IPS DF 6.9 (cell line): ENCODE results near the gene ACBD5.
"Not testable (repeated sequence)": the region's sequence is repeated elsewhere in the genome, so short reads cannot be mapped to it uniquely, and the experiment has no call there.

ENCODE experiments used
- DNase-seq: peaks from one replicate; pipeline ENCODE4 v3.0.0-alpha.2; 2013; ENCODE audit warnings: low read depth, low spot score
- H3K27ac ChIP-seq: one replicate; pipeline ENCODE4 v1.5.1; 2013; ENCODE audit warnings: low read length, control low read depth
- H3K27me3 ChIP-seq: 2 replicates; pipeline ENCODE4 v1.6.1; 2013; ENCODE audit warnings: mild to moderate bottlenecking, low read length; ENCODE audit not compliant: control insufficient read depth, insufficient read depth
- H3K36me3 ChIP-seq: 2 replicates; pipeline ENCODE4 v1.6.1; 2013; ENCODE audit warnings: low read length; ENCODE audit not compliant: control insufficient read depth, insufficient read depth
- H3K4me1 ChIP-seq: 2 replicates; pipeline ENCODE4 v1.6.1; 2013; ENCODE audit warnings: low read length; ENCODE audit not compliant: control insufficient read depth, insufficient read depth
- H3K4me3 ChIP-seq: 2 replicates; pipeline ENCODE4 v1.5.1; 2013; ENCODE audit warnings: mild to moderate bottlenecking, low read length
- H3K9me3 ChIP-seq: 2 replicates; pipeline ENCODE4 v1.6.1; 2013; ENCODE audit warnings: low read length, inconsistent platforms; ENCODE audit not compliant: control insufficient read depth, insufficient read depth
- WGBS: extraction: QIAGEN DNeasy Blood & Tissue Kit; methylation state at CpG from one replicate; pipeline ENCODE4 v1.1.7; 2013; ENCODE audit warnings: mixed read lengths, missing lambda C conversion rate; ENCODE audit not compliant: insufficient read length, insufficient coverage; 5-methylcytosine and 5-hydroxymethylcytosine counted together

Gene ACBD5

DNA sequence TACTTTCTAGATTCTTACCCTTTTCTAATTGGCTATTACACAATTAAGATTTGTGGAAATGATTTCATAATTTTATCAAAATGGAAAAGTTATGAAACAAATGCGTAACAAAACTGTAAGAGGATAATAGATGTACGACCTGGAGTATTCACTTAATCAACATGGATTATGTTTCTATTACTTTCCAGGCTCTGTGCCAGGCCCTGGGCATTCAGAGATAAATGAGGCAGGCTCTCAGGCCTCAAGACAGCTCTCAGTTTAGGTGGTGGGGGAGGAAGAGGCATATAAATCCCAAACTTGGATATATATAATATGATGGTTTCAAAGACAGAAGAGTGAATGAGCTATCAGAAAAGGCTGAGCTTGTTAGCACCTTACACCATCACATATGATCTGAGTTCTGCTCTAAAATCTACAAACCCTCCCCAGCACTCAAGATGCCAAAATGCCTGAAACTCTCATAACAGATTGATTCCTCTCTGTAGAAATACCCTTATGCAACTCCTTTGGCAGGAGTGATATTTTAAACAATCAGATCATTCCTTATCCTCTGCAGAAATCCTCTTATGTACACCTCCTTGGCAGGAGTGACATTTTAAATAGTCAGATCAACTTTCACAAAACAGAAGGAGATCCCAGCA, 42.5 kb downstream of the ACBD5 start:
- Histone ChIP-seq H3K27me3 (no peaks in the 10 kb centered on the region), H3K9me3 (no peaks in the 10 kb centered on the region), H3K27ac (no peak overlapping the region), H3K36me3 (no peaks in the 10 kb centered on the region), H3K4me1 (no peaks in the 10 kb centered on the region), H3K4me3 (no peak overlapping the region)
- WGBS: no CpG with 5 or more reads among the region's 2 CpGs
- no peak for DNase-seq

GRCh38 chr10:27192284-27192683, 48.3 kb downstream of the ACBD5 start:
- no peak for DNase-seq
- H3K9me3 ChIP-seq: no peaks in the 10 kb centered on the region
- H3K36me3 ChIP-seq: no peaks in the 10 kb centered on the region
- H3K27me3 ChIP-seq: no peaks in the 10 kb centered on the region
- H3K27ac ChIP-seq: no peak overlapping the region
- H3K4me1 ChIP-seq: no peaks in the 10 kb centered on the region
- no CpG with 5 or more reads among the region's 3 CpGs for WGBS
- no peak overlapping the region for H3K4me3 ChIP-seq

DNA sequence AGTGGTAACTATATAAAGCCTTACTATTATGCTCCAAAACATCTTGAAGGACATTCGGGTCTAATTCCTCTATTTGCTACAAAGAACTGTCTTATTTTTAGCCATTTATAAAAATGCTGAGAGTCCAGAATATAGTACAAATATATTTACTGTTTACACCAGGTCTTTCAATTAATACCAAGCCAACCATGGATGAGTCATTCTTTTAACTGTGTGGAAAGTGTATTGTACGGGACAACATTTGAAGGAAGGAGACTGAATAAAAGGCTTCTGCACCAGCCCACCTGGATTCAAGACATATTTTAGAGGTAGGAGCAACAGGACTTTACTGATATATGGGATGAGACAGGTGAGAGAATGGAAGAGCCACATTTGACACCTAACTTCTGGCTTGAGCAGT, 50.1 kb downstream of the ACBD5 start:
- Histone ChIP-seq H3K27me3 (no peaks in the 10 kb centered on the region), H3K36me3 (peaks cover 2% of the 10 kb centered on the region; the same call in 1 of the 2 replicates), H3K9me3 (no peaks in the 10 kb centered on the region), H3K4me1 (no peaks in the 10 kb centered on the region), H3K4me3 (no peak overlapping the region), H3K27ac (no peak overlapping the region)
- no peak for DNase-seq
- no CpG with 5 or more reads among the region's 2 CpGs for WGBS

- Histone ChIP-seq H3K36me3 (peaks cover 2% of the 10 kb centered on the region; the same call in 1 of the 2 replicates), H3K27ac (no peak overlapping the region), H3K4me1 (no peaks in the 10 kb centered on the region), H3K4me3 (no peak overlapping the region), H3K9me3 (no peaks in the 10 kb centered on the region), H3K27me3 (no peaks in the 10 kb centered on the region)
- no CpG with 5 or more reads among the region's 4 CpGs for WGBS
- DNase-seq: no peak
Observed at GRCh38 chr10:27188897-27189296, 51.7 kb downstream of the ACBD5 start.

- H3K4me1 ChIP-seq: no peaks in the 10 kb centered on the region
- no peak overlapping the region for H3K4me3 ChIP-seq
- no peak for DNase-seq
- H3K27me3 ChIP-seq: no peaks in the 10 kb centered on the region
- no peak overlapping the region for H3K27ac ChIP-seq
- peaks cover 2% of the 10 kb centered on the region; the same call in 1 of the 2 replicates for H3K36me3 ChIP-seq
- no CpG with 5 or more reads among the region's 1 CpG for WGBS
- H3K9me3 ChIP-seq: no peaks in the 10 kb centered on the region
Observed at GRCh38 chr10:27188259-27188658, 52.3 kb downstream of the ACBD5 start.

DNA sequence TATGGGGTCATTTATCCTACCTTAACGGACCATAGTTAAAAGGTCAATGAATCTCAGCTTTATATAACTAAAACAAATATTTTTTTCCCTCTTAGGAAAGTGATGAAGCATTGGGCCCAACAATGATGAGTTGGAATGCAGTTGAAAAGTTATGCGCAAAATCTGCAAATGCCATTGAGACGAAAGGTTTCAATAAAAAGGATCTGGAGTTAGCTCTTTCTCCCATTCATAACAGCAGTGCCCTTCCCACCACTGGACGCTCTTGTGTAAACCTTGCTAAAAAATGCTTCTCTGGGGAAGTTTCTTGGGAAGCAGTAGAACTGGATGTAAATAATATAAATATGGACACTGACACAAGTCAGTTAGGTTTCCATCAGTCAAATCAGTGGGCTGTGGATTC, 70.7 kb downstream of the ACBD5 start:
- no peak overlapping the region for H3K4me3 ChIP-seq
- no CpG with 5 or more reads among the region's 4 CpGs for WGBS
- H3K27ac ChIP-seq: no peak overlapping the region
- no peaks in the 10 kb centered on the region for H3K9me3 ChIP-seq
- H3K27me3 ChIP-seq: no peaks in the 10 kb centered on the region
- H3K4me1 ChIP-seq: no peaks in the 10 kb centered on the region
- no peak for DNase-seq
- peaks cover 25% of the 10 kb centered on the region; the same call in 1 of the 2 replicates for H3K36me3 ChIP-seq

DNA sequence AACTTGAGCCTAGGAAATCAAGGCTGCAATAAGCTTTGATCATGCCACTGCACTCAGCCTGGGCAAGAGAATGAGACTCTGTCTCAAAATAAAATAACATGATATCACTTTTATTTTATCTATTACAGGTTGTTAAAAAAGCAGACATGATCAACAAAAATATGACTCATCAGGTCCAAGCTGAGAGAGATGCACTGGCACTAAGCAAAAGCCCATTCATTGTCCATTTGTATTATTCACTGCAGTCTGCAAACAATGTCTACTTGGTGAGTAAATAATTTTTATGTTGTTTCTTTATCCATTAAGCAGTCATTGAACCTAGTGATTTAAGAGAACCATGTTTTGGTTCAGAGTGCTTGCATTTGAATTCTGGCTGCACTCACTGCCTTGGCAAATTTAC, 82.2 kb downstream of the ACBD5 start:
- Histone ChIP-seq H3K27me3 (no peaks in the 10 kb centered on the region), H3K4me3 (no peak overlapping the region), H3K9me3 (no peaks in the 10 kb centered on the region), H3K4me1 (no peaks in the 10 kb centered on the region), H3K27ac (no peak overlapping the region), H3K36me3 (peaks cover 12% of the 10 kb centered on the region; the same call in 1 of the 2 replicates)
- DNase-seq: no peak

DNA sequence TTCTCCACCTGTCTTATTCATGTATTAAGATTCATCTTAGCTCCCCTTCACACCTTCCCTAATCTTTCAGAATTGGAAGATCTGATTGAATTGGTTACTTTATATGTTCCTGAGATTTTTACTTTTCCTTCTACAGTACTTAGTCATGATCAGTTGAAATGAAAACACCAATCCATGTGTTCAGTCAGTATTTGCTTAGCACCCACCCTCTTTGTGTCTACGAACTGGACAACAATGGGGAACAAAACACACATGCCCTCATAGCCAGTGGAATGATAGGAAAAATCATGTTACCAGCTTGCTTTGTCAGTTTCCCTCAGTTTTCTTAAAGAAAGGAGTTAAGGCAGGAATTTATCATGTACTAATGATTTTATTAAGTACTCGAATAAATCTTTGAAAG, 83.4 kb downstream of the ACBD5 start:
- H3K36me3 ChIP-seq: peaks cover 12% of the 10 kb centered on the region; the same call in 1 of the 2 replicates
- no CpG with 5 or more reads among the region's 2 CpGs for WGBS
- H3K4me1 ChIP-seq: no peaks in the 10 kb centered on the region
- no peak overlapping the region for H3K4me3 ChIP-seq
- DNase-seq: no peak
- H3K27ac ChIP-seq: no peak overlapping the region
- H3K27me3 ChIP-seq: no peaks in the 10 kb centered on the region
- no peaks in the 10 kb centered on the region for H3K9me3 ChIP-seq

GRCh38 chr10:27156566-27156965, 84.0 kb downstream of the ACBD5 start:
- not testable (repeated sequence) for H3K27ac ChIP-seq, DNase-seq, H3K27me3 ChIP-seq, H3K4me3 ChIP-seq, H3K4me1 ChIP-seq, H3K9me3 ChIP-seq
- H3K36me3 ChIP-seq: peaks cover 12% of the 10 kb centered on the region; the same call in 1 of the 2 replicates
- no CpG with 5 or more reads among the region's 17 CpGs for WGBS

GRCh38 chr10:27155066-27155754, 85.4 kb downstream of the ACBD5 start, which contains the start of gene MASTL:
Gene MASTL, plus strand, starts transcription at chr10:27155352. Its CDS starts 75 bp downstream, at chr10:27155427.
- DNase-seq: peak; percentile 68
- no CpG with 5 or more reads among the region's 55 CpGs for WGBS
- peak within 1 kb of the TSS; percentile 58 for H3K4me3 ChIP-seq
- H3K36me3 ChIP-seq: peaks cover 12% of the 10 kb centered on the region; the same call in 1 of the 2 replicates
- H3K27me3 ChIP-seq: no peaks in the 10 kb centered on the region
- H3K4me1 ChIP-seq: no peaks in the 10 kb centered on the region
- no peaks in the 10 kb centered on the region for H3K9me3 ChIP-seq
- H3K27ac ChIP-seq: no peak within 1 kb of the TSS

- WGBS: no CpG with 5 or more reads among the region's 18 CpGs
- no peaks in the 10 kb centered on the region for H3K27me3 ChIP-seq
Observed at GRCh38 chr10:27153845-27154193, 86.8 kb downstream of the ACBD5 start.

More at GRCh38 chr10:27153845-27154193, 86.8 kb downstream of the ACBD5 start:
- H3K9me3 ChIP-seq: no peaks in the 10 kb centered on the region
- no peaks in the 10 kb centered on the region for H3K4me1 ChIP-seq
- H3K4me3 ChIP-seq: peak overlapping the region; percentile 58
- H3K27ac ChIP-seq: no peak overlapping the region
- H3K36me3 ChIP-seq: peaks cover 6% of the 10 kb centered on the region; the same call in 1 of the 2 replicates
- DNase-seq: no peak
